ENCODE results near the gene SYNC. TPM values are rescaled to one million over a fixed set of nuclear protein-coding genes. Genes with fewer than 3 reads are reported as not detected.
A peak's percentile ranks its signal among the peaks of the same experiment; 100 is the strongest.

Gene SYNC
- total and polyA plus RNA-seq, 3 experiments from 2014 or later: not detected

DNA sequence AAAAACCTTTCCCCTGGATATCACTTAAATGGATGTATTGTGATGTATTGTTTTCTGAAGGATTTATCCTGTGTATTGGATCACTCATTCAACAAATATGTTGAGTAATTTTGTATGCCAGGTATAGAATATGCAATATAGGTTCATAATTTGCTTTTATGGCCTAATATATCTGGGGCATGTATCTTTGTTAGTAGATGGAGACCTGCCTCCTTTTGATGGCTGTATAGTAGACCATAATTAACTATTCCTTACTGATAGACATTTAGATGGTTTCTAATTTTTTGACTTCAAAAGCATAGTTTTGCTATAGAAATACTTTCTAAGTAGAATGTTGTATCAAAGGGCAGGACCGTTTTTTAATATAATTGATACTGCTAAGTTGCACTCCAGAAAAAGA, 43.0 kb downstream of the SYNC start:
- H3K27me3 Mint-ChIP-seq: no peaks in the 10 kb centered on the region
- Histone ChIP-seq H3K27me3 (ENCODE audit: insufficient read depth, low read length, poor library complexity, severe bottlenecking) (no peaks in the 10 kb centered on the region), H3K36me3 (ENCODE audit: insufficient read depth, low read length) (peaks cover 43% of the 10 kb centered on the region), H3K9me3 (ENCODE audit: low read length) (no peaks in the 10 kb centered on the region), H3K4me1 (ENCODE audit: insufficient read depth, low read length) (peaks cover 13% of the 10 kb centered on the region), H3K27ac (ENCODE audit: low read depth, low read length) (no peak overlapping the region), H3K4me3 (ENCODE audit: low read length) (no peak overlapping the region)
- peaks cover 10 to 74% (median 23%) of the 10 kb centered on the region in 3 donors for H3K36me3 Mint-ChIP-seq
- H3K9me3 Mint-ChIP-seq: no peaks in the 10 kb centered on the region
- POLR2A ChIA-PET: interaction anchor here (1.4 kb wide), 1 partner anchor 9 kb away, joined by 7 read pairs; the partner anchor contains the start of genes RBBP4 and ZBTB8OS
- DNase-seq: no peak
- CTCF ChIA-PET: interaction anchor here (1.1 kb wide), 1 partner anchor 9 kb away, joined by 4 read pairs; the partner anchor contains the start of genes RBBP4 and ZBTB8OS
- no peak overlapping the region for H3K4me3 Mint-ChIP-seq
- H3K27ac Mint-ChIP-seq: no peak overlapping the region
- H3K4me1 Mint-ChIP-seq: peaks cover 33 to 54% (median 40%) of the 10 kb centered on the region in 3 donors

DNA sequence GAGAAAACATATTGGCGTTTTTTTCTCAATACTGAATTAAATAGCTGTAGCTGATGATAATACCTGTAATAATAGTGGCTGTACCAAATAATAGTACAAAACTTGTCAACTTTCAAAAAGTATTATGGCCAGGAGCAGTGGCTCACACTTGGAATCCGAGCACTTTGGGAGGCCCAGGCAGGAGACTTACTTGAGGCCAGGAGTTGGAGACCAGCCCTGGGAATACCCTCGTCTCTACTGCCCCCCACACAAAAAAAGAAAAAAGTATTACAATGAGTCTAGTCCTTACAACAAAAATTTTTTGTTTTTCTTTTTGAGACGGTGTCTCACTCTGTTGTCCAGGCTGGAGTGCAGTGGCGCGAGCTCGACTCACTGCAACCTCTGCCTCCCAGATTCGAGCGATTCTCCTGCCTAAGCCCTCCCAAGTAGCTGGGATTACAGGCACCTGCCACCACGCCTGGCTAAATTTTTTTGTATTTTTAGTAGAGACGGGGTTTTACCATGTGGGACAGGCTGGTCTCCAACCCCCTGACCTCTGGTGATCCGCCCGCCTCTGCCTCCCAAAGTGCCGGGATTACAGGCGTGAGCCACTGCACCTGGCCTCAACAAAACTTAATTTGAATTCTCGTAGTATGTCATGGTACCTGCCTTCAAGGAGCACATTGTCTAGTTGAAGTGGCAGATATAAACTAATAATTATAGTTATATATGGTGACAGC, 50.2 kb downstream of the SYNC start:
- Mint-ChIP-seq H3K27me3 (peaks cover 0 to 7% of the 10 kb centered on the region in 2 donors), H3K4me3 (peak overlapping the region; percentile 87 to 98 (median 93)), H3K9me3 (no peaks in the 10 kb centered on the region), H3K4me1 (peaks cover 63 to 83% (median 77%) of the 10 kb centered on the region in 3 donors), H3K27ac (peak overlapping the region; percentile 38 to 100 (median 98)), H3K36me3 (peaks cover 0 to 65% (median 14%) of the 10 kb centered on the region in 3 donors)
- POLR2A ChIA-PET: no interaction called here
- Histone ChIP-seq H3K36me3 (ENCODE audit: insufficient read depth, low read length) (peaks cover 22% of the 10 kb centered on the region), H3K27ac (ENCODE audit: low read depth, low read length) (peak overlapping the region; percentile 99), H3K27me3 (ENCODE audit: insufficient read depth, low read length, poor library complexity, severe bottlenecking) (no peaks in the 10 kb centered on the region), H3K4me3 (ENCODE audit: low read length) (peak overlapping the region; percentile 84), H3K4me1 (ENCODE audit: insufficient read depth, low read length) (peaks cover 52% of the 10 kb centered on the region), H3K9me3 (ENCODE audit: low read length) (no peaks in the 10 kb centered on the region)
- DNase-seq: no peak
- CTCF ChIA-PET: interaction anchor here (1.3 kb wide), 2 partner anchors 60 to 132 kb away, joined by 3 read pairs; no protein-coding TSS in a partner anchor

DNA sequence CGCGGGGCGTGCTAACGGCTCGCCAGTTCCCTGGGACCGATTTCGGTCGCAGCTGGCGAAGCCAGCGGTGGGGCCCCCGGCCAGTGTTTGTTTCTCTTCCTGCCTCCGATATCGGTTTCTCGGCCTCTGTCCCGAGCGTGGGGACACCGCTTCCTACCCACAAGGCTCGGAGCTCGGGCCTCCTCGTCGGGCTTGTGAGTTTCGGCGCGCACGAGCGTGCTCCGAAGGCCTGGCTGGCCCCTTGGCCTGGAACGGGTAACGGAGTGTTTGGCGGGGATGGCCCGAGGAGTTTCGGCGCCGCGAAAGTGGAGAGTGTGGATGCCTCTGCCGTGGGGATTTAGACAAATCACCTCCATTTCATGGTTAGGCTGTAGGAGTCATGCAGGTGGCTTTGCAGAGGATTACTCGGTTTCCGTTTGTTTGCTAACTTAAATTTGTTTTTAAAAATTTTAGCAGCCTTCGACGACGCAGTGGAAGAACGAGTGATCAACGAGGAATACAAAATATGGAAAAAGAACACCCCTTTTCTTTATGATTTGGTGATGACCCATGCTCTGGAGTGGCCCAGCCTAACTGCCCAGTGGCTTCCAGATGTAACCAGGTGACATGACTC, 51.0 kb downstream of the SYNC start:
- peaks cover 14% of the 10 kb centered on the region for H3K36me3 ChIP-seq (ENCODE audit: insufficient read depth, low read length)
- Mint-ChIP-seq H3K36me3 (peaks cover 0 to 57% (median 12%) of the 10 kb centered on the region in 3 donors), H3K4me1 (peaks cover 60 to 75% (median 72%) of the 10 kb centered on the region in 3 donors), H3K27me3 (peaks cover 0 to 7% of the 10 kb centered on the region in 2 donors), H3K27ac (peak overlapping the region; percentile 96 to 100 (median 98)), H3K4me3 (peak overlapping the region; percentile 87 to 98 (median 93)), H3K9me3 (no peaks in the 10 kb centered on the region)
- no peaks in the 10 kb centered on the region for H3K27me3 ChIP-seq (ENCODE audit: insufficient read depth, low read length, poor library complexity, severe bottlenecking)
- no peaks in the 10 kb centered on the region for H3K9me3 ChIP-seq (ENCODE audit: low read length)
- H3K4me1 ChIP-seq (ENCODE audit: insufficient read depth, low read length): peaks cover 52% of the 10 kb centered on the region
- peak overlapping the region; percentile 99 for H3K27ac ChIP-seq (ENCODE audit: low read depth, low read length)
- POLR2A ChIA-PET: interaction anchor here (0.7 to 1.7 kb wide), 9 partner anchors 9 to 1355 kb away, joined by 3 to 14 read pairs (median 5); partner anchors contain the start of genes RNF19B, S100PBP, SNRNP40 and TRIM62
- H3K4me3 ChIP-seq (ENCODE audit: low read length): peak overlapping the region; percentile 84
- CTCF ChIA-PET: interaction anchor here (1.2 to 1.4 kb wide), 3 partner anchors 9 to 131 kb away, joined by 3 to 4 read pairs (median 3); no protein-coding TSS in a partner anchor
- no peak for DNase-seq

DNA sequence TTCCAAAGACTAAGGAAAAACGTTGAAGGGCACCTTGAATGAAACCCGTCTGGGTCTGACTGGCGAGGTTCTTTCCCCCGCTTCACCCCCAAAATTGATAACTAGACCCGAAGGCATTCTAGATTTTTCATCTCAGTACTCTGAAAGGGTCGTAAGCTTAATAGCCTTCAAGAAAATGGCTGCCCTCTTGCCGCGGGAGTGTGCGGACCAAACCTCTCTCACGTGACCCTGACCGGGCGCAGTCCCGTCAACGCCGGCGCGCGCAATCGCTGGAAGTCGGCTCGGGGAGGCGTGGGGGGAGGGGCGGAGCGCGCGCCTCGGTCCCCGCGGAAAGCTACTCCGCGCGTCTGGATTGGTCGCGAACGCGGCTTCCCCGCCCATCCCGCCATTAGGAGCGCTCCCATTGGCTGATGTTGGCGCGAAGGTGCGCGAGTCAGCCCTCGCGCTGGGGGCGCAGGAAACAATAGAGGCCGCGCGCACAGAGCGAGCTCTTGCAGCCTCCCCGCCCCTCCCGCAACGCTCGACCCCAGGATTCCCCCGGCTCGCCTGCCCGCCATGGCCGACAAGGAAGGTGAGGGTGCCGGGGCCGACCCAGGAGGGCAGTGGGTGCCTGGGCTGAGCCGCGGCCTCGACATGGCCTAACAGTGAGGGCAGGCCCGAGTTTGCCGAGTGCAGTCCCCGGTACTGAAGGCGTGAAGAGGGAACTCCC, 51.7 kb downstream of the SYNC start, which contains the start of gene RBBP4:
RBBP4 (plus strand) TSS at position 457 of the 709 bp plus-strand sequence; CDS start at position 556, 99 bp downstream.
- Mint-ChIP-seq H3K27me3 (peaks cover 0 to 7% of the 10 kb centered on the region in 2 donors), H3K27ac (peak within 1 kb of the TSS; percentile 96 to 100 (median 99)), H3K4me3 (peak within 1 kb of the TSS; percentile 87 to 98 (median 93)), H3K9me3 (no peaks in the 10 kb centered on the region), H3K4me1 (peaks cover 58 to 71% (median 71%) of the 10 kb centered on the region in 3 donors), H3K36me3 (peaks cover 0 to 54% (median 12%) of the 10 kb centered on the region in 3 donors)
- Histone ChIP-seq H3K27me3 (ENCODE audit: insufficient read depth, low read length, poor library complexity, severe bottlenecking) (no peaks in the 10 kb centered on the region), H3K27ac (ENCODE audit: low read depth, low read length) (peak within 1 kb of the TSS; percentile 99), H3K4me3 (ENCODE audit: low read length) (peak within 1 kb of the TSS; percentile 91), H3K4me1 (ENCODE audit: insufficient read depth, low read length) (peaks cover 52% of the 10 kb centered on the region), H3K36me3 (ENCODE audit: insufficient read depth, low read length) (peaks cover 14% of the 10 kb centered on the region), H3K9me3 (ENCODE audit: low read length) (no peaks in the 10 kb centered on the region)
- POLR2A ChIA-PET: interaction anchor here (0.6 to 1.7 kb wide), 11 partner anchors 9 to 1354 kb away, joined by 3 to 14 read pairs (median 5); partner anchors contain the start of genes BSDC1, RNF19B, S100PBP and SNRNP40
- CTCF ChIA-PET: interaction anchor here (1.2 to 1.4 kb wide), 2 partner anchors 9 to 61 kb away, joined by 3 to 4 read pairs; no protein-coding TSS in a partner anchor
- DNase-seq: peak; percentile 97 to 99 (median 98)

DNA sequence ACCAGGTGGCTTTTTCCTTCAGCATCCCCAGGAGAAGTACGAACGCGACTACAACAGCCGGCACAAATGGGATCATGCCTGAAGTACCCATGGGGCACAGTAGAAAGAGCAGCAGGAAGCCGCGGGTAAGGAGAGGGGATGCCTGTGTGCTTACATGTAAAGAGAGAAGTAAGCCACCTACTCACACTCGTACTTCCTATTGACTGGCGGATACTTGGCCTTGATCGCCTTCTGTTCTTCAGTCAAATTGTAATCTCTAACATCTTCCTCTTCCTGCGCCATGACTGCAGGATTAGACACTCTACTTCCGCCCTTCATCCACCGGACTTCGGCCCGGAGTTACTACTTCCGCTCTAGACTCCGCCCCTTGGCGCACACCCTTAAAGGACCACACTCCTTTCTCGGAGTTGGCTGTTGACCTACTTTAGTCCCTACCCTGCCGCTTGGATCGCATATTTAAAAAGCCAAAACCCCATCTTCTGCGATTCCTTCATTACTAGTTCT, 52.3 kb downstream of the SYNC start, which contains the start of gene ZBTB8OS:
ZBTB8OS (minus strand) TSS at position 303 of the 504 bp plus-strand sequence; CDS start at position 282, 21 bp downstream.
- Mint-ChIP-seq H3K27me3 (peaks cover 0 to 7% of the 10 kb centered on the region in 2 donors), H3K27ac (peak within 1 kb of the TSS; percentile 96 to 100 (median 99)), H3K4me1 (peaks cover 57 to 71% (median 71%) of the 10 kb centered on the region in 3 donors), H3K36me3 (peaks cover 0 to 54% (median 8%) of the 10 kb centered on the region in 3 donors), H3K9me3 (no peaks in the 10 kb centered on the region), H3K4me3 (peak within 1 kb of the TSS; percentile 87 to 98 (median 93))
- H3K27ac ChIP-seq (ENCODE audit: low read depth, low read length): peak within 1 kb of the TSS; percentile 99
- DNase-seq: peak; percentile 84 to 93 (median 88)
- ChIA-PET CTCF (interaction anchor here (1.2 to 1.4 kb wide), 2 partner anchors 10 to 62 kb away, joined by 3 to 4 read pairs; no protein-coding TSS in a partner anchor), POLR2A (interaction anchor here (0.6 to 1.7 kb wide), 8 partner anchors 10 to 1353 kb away, joined by 3 to 14 read pairs (median 5); partner anchors contain the start of genes BSDC1, S100PBP, SNRNP40 and TRIM62)
- H3K9me3 ChIP-seq (ENCODE audit: low read length): no peaks in the 10 kb centered on the region
- peaks cover 10% of the 10 kb centered on the region for H3K36me3 ChIP-seq (ENCODE audit: insufficient read depth, low read length)
- no peaks in the 10 kb centered on the region for H3K27me3 ChIP-seq (ENCODE audit: insufficient read depth, low read length, poor library complexity, severe bottlenecking)
- peak within 1 kb of the TSS; percentile 91 for H3K4me3 ChIP-seq (ENCODE audit: low read length)
- H3K4me1 ChIP-seq (ENCODE audit: insufficient read depth, low read length): peaks cover 46% of the 10 kb centered on the region

DNA sequence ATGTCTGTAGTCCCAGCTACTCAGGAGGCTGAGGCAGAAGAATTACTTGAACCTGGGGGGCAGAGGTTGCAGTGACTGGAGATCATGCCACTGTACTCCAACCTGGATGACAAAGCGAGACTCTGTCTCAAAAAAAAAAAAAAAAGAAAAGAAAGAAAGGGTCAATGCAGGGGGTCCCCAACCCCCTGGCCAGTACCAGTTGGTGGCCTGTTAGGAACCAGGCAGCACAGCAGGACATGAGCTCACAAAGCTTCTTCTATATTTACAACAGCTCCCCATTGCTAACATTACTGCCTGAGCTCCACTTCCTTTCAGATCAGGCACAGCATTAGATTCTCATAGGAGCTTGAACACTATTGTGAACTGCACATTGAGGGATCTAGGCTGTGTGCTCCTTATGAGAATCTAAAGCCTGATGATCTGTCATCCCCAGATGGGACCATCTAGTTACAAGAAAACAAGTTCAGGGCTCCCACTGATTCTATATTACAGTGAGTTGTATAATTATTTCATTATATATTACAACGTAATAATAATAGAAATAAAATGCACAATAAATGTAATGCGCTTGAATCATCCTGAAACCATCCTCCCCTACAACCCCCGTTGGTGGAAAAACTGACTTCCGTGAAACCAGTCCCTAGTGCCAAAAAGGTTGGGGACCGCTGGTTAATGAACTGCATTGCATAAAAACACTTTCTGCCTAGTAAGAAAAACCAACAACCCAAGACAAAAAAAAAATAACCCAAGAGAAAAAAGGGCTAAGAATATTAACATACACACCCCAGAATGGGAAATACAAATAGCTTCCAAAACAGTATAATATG, 55.0 kb downstream of the SYNC start:
- no peaks in the 10 kb centered on the region for H3K36me3 ChIP-seq (ENCODE audit: insufficient read depth, low read length)
- H3K4me3 ChIP-seq (ENCODE audit: low read length): no peak overlapping the region
- Mint-ChIP-seq H3K4me3 (peak overlapping the region; percentile 33 to 97 (median 92)), H3K27me3 (peaks cover 0 to 7% of the 10 kb centered on the region in 2 donors), H3K4me1 (peaks cover 41 to 54% (median 50%) of the 10 kb centered on the region in 3 donors), H3K27ac (peak overlapping the region in 6 of 8 donors; percentile 38 to 91 (median 80)), H3K9me3 (no peaks in the 10 kb centered on the region), H3K36me3 (peaks cover 0 to 37% (median 2%) of the 10 kb centered on the region in 3 donors)
- peaks cover 23% of the 10 kb centered on the region for H3K4me1 ChIP-seq (ENCODE audit: insufficient read depth, low read length)
- ChIA-PET POLR2A (interaction anchor here (0.5 to 0.7 kb wide), 3 partner anchors 222 to 581 kb away, joined by 3 to 5 read pairs (median 4); no protein-coding TSS in a partner anchor), CTCF (no interaction called here)
- no peak for DNase-seq
- H3K27me3 ChIP-seq (ENCODE audit: insufficient read depth, low read length, poor library complexity, severe bottlenecking): no peaks in the 10 kb centered on the region
- no peak overlapping the region for H3K27ac ChIP-seq (ENCODE audit: low read depth, low read length)
- H3K9me3 ChIP-seq (ENCODE audit: low read length): no peaks in the 10 kb centered on the region

Data from CD8-positive, alpha-beta memory T cell (primary cell).